ENCODE results near the gene HIBCH.

The HIBCH gene

GRCh38 chr2:190261851-190262250, 57.8 kb downstream of the HIBCH start:
- TF ChIP-seq CTCF (IDR thresholded peaks at IDR 0.05), result no peak

- no peak for TF ChIP-seq CTCF (IDR thresholded peaks at IDR 0.05)
Observed at GRCh38 chr2:190256087-190256486, 63.5 kb downstream of the HIBCH start.

GRCh38 chr2:190255676-190256075, 64.0 kb downstream of the HIBCH start:
- no peak for TF ChIP-seq CTCF (IDR thresholded peaks at IDR 0.05)

GRCh38 chr2:190254063-190254850, 65.4 kb downstream of the HIBCH start:
- no peak for TF ChIP-seq CTCF (IDR thresholded peaks at IDR 0.05)

- no peak for TF ChIP-seq CTCF (IDR thresholded peaks at IDR 0.05)
Observed at GRCh38 chr2:190250421-190250820, 69.2 kb downstream of the HIBCH start.

- TF ChIP-seq CTCF (IDR thresholded peaks at IDR 0.05), result no peak
Observed at GRCh38 chr2:190235551-190236075, 84.0 kb downstream of the HIBCH start.

- no peak for TF ChIP-seq CTCF (IDR thresholded peaks at IDR 0.05)
Observed at GRCh38 chr2:190235101-190235500, 84.5 kb downstream of the HIBCH start.
